Esophagus muscularis mucosa (tissue), 4 donors: ENCODE results near the gene ALKBH5.

Source experiments
- EP300 ChIP-seq: sonication (generic); formaldehyde crosslinking; IDR thresholded peaks from one replicate; pipeline ENCODE4 v1.6.1; 2017; ENCODE audit warnings: antibody characterized with exemption
- POLR2A ChIP-seq: fragments of 450-650 bp; IDR thresholded peaks from one replicate; pipeline ENCODE4 v1.6.1; 2017; ENCODE audit warnings: antibody characterized with exemption, moderate library complexity, mild to moderate bottlenecking, low read depth
- POLR2AphosphoS5 ChIP-seq, 2 donors: sonication (generic); formaldehyde crosslinking; IDR thresholded peaks; one replicate each; pipeline ENCODE4 v1.6.1; 2017; ENCODE audit warnings: antibody characterized with exemption in 2 of 2
- TF ChIP-seq, protein P1 (sequence below), 3 experiments: fragments of 200-600 bp in 2 of 3; fragments of 450-650 bp in 1 of 3; sonication (generic) in 2 of 3; IDR thresholded peaks; one replicate each; pipeline ENCODE4 v1.5.1; 2017 to 2019; ENCODE audit warnings: antibody characterized with exemption in 3 of 3, mild to moderate bottlenecking in 2 of 3, moderate library complexity in 1 of 3

DNA sequence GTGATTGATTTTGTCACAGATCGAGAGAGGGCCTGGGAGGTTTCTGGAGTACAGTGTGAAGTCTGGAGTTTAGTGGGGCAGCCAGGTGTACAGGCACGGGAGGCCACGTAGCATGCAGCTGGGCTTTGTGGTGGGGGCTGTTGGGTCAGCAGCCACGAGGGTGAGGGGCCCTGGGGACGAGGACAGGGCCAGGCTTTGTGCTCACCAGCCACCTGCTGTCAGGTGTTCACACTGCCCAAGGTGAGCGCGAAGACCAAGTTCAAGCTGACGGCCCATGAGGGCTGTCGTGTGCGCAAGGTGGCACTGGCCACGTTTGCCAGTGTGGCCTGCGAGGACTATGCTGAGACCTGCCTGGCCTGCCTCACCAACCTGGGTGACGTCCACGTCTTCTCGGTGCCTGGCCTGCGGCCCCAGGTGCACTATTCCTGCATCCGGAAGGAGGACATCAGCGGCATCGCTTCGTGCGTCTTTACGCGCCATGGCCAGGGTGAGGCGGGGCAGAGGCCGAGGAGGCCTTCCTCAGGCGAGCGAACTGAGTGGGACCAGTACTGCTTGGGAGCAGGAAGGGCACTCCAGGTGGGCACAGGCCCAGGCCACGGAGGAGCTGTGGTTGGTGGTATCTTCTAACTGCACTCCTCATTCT is 57.7 kb downstream of the ALKBH5 start:
- TF ChIP-seq, protein P1, sequence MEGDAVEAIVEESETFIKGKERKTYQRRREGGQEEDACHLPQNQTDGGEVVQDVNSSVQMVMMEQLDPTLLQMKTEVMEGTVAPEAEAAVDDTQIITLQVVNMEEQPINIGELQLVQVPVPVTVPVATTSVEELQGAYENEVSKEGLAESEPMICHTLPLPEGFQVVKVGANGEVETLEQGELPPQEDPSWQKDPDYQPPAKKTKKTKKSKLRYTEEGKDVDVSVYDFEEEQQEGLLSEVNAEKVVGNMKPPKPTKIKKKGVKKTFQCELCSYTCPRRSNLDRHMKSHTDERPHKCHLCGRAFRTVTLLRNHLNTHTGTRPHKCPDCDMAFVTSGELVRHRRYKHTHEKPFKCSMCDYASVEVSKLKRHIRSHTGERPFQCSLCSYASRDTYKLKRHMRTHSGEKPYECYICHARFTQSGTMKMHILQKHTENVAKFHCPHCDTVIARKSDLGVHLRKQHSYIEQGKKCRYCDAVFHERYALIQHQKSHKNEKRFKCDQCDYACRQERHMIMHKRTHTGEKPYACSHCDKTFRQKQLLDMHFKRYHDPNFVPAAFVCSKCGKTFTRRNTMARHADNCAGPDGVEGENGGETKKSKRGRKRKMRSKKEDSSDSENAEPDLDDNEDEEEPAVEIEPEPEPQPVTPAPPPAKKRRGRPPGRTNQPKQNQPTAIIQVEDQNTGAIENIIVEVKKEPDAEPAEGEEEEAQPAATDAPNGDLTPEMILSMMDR (IDR thresholded peaks at IDR 0.05): no peak
- TF ChIP-seq POLR2A (no peak), POLR2AphosphoS5 (IDR thresholded peaks at IDR 0.05) (no peak), EP300 (no peak)
